GM12873 (cell line): ENCODE measurements around the gene RNF213.

Experiments used
- CTCF ChIP-seq: IDR thresholded peaks from 2 replicates; pipeline ENCODE4 v1.5.1; 2012; ENCODE audit warnings: low read depth, mild to moderate bottlenecking, moderate library complexity, low read length, control low read depth; ENCODE audit not compliant: insufficient read depth; ENCODE audit errors: missing control alignments

Gene RNF213

GRCh38 chr17:80291691-80292487 is 31.2 kb downstream of the RNF213 start:
- TF ChIP-seq CTCF, result no peak

DNA sequence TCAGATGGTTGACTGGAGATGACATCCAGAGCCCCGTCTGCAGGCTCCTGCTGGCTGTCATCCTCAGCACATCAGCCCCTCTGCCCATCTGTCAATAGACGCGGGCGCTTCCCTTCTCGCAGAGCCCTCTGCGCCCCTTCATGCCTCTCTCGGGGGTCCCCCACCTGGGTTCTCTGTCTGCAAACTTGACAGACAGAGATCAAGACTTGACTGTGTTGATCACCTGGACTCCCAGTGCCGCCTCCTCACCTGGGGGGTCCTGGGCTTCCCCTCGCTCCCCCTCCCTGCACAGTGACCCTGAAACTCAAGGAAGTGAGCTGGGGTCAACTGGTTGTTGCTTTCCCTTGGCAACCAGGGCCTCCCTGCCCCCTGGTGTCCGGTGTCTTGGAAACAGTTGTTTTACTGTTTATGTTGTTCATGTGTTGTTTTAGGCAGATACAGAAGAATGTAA is 31.9 kb downstream of the RNF213 start:
- TF ChIP-seq CTCF, result no peak

DNA sequence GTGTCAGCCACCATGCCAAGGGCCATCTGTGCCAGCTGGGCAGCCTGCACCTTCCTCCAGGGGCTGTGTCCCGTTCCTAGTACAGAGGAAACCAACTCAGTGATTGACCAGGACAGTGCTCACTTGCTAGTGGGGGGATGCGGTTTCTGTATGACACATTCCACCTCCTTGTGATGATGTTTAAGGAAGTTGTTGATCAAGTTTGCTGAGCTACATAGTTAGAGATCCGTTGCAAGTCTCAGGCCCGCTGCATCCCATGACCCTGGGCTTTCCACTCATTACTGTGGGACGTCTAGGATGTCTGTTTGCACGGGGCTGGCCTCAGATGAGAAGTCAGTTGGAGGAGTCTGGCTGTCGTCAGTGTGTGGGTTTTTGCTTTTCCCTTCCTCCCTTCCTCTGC is 33.6 kb downstream of the RNF213 start:
- TF ChIP-seq CTCF, result no peak

DNA sequence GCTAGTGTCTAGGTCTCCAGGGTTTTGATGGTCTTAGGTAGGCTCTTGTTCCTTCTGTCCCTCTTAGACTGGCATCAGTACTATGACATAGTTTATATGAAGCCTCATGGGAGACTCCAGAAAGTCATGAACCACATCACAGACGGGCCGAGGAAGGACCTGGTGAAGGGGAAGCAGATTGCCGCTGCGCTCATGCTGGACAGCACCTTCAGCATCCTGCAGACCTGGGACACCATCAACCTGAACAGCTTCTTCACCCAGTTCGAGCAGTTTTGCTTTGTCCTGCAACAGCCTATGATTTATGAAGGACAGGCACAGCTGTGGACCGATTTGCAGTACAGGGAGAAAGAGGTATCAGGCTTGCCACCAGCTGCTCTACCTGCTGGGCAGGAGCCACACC is 34.0 kb downstream of the RNF213 start:
- TF ChIP-seq CTCF, result no peak

DNA sequence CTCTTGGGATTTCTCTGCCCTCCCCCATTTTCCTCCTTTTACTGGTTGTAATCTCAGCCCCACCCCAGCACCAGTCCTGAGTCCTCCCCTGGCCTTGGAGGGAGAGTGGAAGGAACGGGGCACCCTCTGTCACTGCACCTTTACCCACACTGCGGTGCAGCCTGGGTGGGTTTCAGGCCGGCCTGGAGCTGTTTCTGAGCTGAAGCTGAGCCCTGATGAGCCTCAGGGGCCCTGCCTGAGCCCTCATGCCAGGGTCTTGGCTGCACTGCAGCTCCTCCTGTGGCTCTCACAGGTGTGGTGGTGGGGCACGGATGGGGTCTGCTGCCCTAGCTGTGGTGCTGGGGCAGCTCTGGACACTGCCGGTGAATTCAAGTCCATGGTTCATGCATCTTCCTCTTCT is 34.5 kb downstream of the RNF213 start:
- no peak for TF ChIP-seq CTCF

DNA sequence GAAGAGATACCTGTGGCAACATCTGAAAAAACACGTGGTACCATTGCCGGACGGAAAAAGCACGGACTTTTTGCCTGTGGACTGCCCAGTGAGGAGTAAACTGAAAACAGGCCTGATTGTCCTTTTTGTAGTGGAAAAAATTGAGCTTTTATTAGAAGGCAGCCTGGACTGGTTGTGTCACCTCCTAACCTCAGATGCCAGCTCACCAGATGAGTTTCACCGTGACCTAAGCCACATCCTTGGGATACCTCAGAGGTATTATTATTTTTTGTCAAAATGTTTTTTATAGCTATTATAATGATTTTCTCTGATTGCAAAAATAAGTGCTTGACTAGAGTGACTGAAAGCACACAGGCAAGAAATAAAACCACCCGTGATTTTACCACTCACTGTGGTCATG is 34.9 kb downstream of the RNF213 start:
- TF ChIP-seq CTCF, result no peak

GRCh38 chr17:80296221-80296620 is 35.6 kb downstream of the RNF213 start:
- TF ChIP-seq CTCF, result no peak
